GM19397 (cell line): Measurements from ENCODE around the gene SLC8A3.

Experiments used
- ATAC-seq: cut with Tn5 transposase; IDR thresholded peaks from one replicate; pipeline ENCODE4 v1.9.1; 2021; ENCODE audit warnings: mild to moderate bottlenecking, moderate library complexity; ENCODE audit not compliant: unreplicated experiment

SLC8A3 gene

GRCh38 chr14:70002589-70003346 is 186.0 kb downstream of the SLC8A3 start:
- ATAC-seq = no peak

DNA sequence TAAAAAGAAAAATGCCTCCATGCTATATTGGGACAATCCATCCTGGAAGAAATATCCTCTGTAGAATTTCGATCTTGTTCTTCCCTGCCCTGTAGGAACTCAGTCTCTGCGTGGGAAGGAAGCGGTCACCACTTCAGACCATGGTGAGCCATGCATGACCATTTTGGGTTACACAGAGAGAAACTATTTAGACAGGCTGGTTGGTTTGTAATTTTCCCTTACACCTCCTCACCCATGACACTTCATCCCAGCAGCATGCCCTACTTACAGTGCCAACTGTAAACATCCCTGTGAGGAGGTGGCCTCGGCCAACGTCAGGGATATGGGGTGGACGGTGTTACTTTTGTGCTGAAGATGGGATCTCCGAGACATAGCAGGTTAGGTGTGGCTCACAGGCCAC is 188.2 kb downstream of the SLC8A3 start:
- no peak for ATAC-seq

DNA sequence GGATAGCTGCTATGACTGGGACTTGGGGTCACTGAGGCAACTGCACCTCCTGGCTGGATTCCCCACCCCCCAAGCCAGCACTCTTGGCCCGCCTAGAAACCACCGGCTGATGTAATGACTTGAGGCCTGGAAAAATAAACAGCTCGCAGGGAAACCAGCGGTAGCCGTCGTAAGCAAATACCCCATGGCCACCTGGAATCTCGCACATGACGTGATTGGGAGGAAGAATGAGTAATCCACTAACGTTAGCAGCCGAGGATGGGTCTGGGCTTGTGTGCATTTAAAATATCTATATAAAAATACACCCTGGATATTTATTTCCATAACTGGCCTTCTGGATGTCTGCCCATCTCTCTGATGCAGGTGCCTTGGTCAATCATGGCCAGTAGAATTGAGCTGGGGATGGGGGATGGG is 189.5 kb downstream of the SLC8A3 start:
- ATAC-seq = no peak

DNA sequence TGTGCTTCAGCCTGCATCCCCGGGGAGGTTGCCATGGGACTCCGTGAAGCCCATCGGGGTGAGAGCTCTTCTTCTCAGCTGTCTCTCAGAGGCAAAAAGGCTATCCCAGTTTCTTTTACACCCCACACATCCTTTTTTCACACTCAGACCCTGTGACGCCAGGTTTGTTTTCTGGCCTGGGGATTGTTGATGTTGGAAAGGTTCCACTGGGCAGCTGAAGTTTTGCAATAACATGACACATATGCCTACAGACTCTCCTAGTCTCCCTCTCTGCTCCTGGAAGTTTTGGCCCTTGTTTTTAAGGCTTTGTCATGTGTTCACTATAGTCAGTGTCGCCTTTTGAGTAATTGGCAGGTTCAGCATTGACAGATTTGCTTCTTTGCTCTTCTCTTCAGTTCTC is 190.9 kb downstream of the SLC8A3 start:
- no peak for ATAC-seq

- no peak for ATAC-seq
Measured at GRCh38 chr14:69996216-69996615, 192.5 kb downstream of the SLC8A3 start.
